Fibroblast of skin of right biceps (primary cell): Measurements from ENCODE around the gene HOXB2.
A peak's percentile ranks its signal among the peaks of the same experiment; 100 is the strongest.

ENCODE experiments used
- DNase-seq: peaks from one replicate; pipeline ENCODE4 v3.0.0-alpha.2; 2013

The HOXB2 gene

DNA sequence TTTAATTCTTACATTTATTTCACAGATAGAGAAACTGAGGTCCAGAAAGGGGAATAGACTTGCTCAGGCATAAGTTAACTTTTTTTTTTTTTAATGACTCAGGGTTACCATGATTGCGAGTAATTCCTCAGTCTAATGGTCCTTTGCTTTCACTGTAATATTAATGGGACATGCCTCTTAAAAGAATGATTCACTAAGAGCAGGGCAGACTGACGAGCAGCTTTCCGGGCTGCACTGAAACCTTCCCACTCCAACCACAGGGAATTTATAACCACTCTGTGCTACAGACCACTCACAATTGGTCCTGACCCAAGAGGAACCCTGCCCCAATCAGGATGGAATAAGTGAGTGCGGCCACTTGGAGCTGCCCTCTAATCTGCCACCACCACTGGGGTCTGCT, 5.7 kb downstream of the HOXB2 start:
- DNase-seq = peak; percentile 95

- no peak for DNase-seq
Observed at GRCh38 chr17:48537316-48537715, 7.6 kb downstream of the HOXB2 start.

DNA sequence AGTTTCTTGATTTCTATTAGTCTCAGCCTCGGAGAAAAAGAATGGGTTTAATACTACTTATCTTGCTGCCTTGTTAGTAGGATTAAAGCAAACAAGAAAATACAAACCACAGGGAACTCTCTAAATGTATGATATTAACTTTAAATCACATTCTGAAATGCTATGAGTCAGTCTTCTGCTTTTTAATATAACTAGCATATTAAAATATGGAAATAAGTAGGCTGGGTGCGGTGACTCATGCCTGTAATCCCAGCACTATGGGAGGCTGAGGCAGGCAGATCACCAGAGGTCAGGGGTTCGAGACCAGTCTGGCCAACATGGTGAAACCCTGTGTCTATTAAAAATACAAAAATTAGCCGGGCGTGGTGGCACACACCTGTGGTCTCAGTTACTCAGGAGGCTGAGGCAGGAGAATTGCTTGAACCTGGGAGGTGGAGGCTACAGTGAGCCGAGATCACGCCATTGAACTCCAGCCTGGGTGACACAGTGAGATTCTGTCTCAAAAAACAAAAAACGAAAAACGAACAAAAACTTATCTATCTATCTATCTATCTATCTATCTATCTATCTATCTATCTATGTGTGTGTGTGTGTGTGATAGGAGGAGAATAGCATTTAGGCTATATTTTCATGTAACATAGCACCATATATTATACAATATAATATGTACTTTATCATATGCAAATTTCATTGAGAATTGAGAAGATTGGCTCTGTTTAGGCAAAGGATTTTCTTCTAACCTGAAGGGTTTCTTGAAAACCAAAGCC, 8.9 kb downstream of the HOXB2 start:
- DNase-seq = peak; percentile 46

DNA sequence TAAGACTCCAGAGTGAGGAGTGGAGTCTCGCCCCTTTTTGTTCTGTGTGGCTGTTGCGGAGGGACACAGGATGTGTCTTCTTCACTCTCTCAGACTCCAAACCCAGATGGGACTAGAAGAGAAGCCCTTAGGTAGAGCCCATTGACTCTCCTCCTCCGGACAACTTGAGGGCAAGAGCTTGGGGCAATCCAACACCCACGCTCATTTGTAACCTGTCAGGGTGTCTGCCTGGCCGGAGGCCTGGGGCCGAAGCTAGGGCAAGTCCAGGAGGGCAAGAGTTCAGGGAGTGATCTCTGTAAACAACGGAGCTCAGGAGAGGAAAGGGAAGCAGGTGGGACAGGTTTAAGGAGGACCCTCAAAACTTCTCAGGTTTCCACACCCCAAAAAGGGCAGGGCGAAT, 12.6 kb downstream of the HOXB2 start:
- DNase-seq = no peak

GRCh38 chr17:48530887-48531272, 14.0 kb downstream of the HOXB2 start, which contains the start of gene HOXB1:
HOXB1 (minus strand) TSS chr17:48531011; CDS start chr17:48530904, 107 bp downstream.
- no peak for DNase-seq

DNA sequence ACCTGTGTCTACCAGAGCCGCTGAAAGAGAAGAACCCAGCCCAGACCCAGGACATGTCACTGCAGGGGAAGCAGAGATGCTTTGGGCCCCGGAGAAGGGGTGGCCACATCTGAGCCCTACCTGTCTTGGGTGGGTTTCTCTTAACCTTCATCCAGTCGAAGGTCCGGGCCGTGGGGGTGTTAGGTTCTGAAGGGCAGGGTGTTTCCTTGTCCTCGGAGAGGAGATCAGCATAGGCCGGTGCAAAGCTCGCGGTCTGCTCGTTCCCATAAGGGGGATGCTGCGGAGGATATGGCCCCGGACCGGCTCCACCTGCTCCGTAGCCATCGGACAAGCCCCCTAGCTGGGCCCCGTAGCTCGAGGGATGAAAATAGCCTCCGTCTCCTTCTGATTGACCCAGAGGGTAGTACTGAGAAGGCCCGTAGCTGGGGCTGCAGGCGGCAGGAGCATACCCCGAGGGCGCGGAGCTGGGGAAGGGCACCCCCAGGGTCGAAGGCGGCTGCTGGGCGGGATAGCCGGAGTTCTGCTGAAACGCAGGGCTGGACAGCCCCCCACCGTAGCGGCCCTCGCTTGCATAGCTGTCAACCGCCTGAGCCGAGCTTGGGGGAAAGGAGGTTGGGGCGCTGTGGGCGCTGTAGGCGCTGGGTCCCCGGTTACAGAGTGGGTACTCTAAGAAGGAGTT, 14.6 kb downstream of the HOXB2 start:
- no peak for DNase-seq

- no peak for DNase-seq
Observed at GRCh38 chr17:48529683-48530009, 15.3 kb downstream of the HOXB2 start.

- no peak for DNase-seq
Observed at GRCh38 chr17:48528936-48529682, 15.8 kb downstream of the HOXB2 start.

- DNase-seq = no peak
Observed at GRCh38 chr17:48528153-48528935, 16.6 kb downstream of the HOXB2 start.

DNA sequence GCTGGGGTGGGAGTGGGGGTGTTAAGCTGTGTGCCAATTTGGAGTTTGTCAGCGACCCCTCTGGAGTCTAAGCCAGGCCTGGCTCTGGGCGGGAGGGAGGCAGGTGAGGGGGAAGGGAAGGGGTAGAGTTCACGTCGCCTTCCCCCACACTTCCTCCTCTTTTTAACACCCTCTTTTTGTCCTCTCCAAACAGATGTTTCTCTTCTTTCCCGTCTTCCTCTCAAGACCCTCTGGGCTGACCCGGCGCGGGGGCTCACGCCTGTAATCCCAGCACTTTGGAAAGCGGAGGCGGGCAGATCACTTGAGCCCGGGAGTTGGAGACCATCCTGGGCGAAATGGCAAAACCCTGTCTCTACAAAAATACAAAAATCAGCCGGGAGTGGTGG, 17.4 kb downstream of the HOXB2 start:
- no peak for DNase-seq

- DNase-seq = no peak
Observed at GRCh38 chr17:48526608-48527546, 18.0 kb downstream of the HOXB2 start.

GRCh38 chr17:48523010-48523409, 21.9 kb downstream of the HOXB2 start:
- peak; percentile 53 for DNase-seq

GRCh38 chr17:48522031-48522653, 22.8 kb downstream of the HOXB2 start:
- peak; percentile 80 for DNase-seq

DNA sequence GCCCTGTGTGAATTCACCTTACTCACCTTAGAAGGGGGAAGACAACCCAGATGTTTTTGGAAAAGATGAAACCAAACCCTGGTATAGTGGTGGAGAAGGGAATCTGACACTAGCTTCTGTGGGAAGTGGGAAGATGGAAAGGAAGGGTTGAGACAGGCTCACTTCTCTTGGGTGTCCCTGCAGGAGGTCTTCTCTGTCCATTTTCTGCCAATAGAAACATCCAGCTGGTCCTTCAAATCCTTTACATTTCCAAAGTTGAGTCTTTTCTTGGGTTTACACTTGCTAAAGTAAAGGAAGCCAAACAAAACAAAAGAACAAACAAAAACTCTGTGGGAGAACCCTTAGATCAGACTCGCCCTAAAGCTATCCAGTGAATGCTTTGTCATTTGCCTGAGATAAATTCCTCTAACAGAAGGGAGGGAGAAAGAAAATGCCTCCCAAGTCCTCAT, 24.3 kb downstream of the HOXB2 start:
- peak; percentile 73 for DNase-seq

DNA sequence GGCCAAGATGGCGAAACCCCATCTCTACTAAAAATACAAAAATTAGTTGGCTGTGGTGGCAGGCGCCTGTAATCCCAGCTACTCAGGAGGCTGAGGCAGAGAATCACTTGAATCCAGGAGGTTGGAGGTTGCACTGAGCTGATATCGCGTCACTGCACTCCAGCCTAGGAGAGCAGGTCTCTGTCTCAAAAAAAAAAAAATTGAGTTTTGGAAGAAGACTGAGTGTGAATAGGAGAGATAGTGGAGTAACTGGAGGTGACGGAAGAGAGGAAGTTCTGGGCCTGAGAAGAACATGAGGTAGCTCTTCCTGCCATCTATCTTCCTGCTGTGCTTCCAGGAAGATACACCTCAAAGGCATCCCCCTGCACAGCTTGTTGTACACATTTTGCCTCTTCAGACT, 25.5 kb downstream of the HOXB2 start:
- no peak for DNase-seq

GRCh38 chr17:48517478-48517877, 27.4 kb downstream of the HOXB2 start:
- no peak for DNase-seq

- no peak for DNase-seq
Observed at GRCh38 chr17:48515925-48516900, 28.7 kb downstream of the HOXB2 start.

DNA sequence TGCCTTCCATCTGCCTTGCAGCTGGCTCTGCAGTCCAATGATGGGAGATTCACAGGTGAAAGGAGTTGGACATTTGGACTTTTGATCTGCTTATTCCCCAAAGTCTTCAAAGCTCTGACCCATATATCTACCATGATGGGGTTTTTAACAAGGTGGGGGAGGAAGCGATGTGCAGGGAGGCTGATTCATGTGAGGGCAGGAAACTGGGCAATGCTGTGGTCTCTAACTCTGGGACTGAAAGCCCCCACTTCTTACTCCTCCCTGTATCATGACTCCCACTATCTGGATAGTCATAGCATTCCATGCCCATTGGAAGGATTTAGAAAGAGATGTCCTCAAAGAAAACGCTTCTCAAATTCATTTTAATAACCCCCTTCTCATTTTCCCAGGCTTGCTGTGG, 30.4 kb downstream of the HOXB2 start:
- DNase-seq = peak; percentile 55

- no peak for DNase-seq
Observed at GRCh38 chr17:48513666-48514455, 31.0 kb downstream of the HOXB2 start.
